Measurements from ENCODE around the gene DGKD. TPM values are rescaled to one million over a fixed set of nuclear protein-coding genes. Genes with fewer than 3 reads are reported as not detected.
"Not testable (repeated sequence)": the region's sequence is repeated elsewhere in the genome, so short reads cannot be mapped to it uniquely, and the experiment has no call there.

The DGKD gene
- total and polyA plus RNA-seq, 10 of the 15 experiments (the other 5 are each of a cell fraction or from before 2014, with no cell fraction given), result 2.7 to 81.9 (median 27.0) TPM

- H3K4me2 ChIP-seq (ENCODE audit: control insufficient read depth, insufficient read depth), result no peak overlapping the region
- H3K4me1 ChIP-seq (ENCODE audit: control insufficient read depth, insufficient read depth, low read length), result peaks cover 13% of the 10 kb centered on the region
- CTCF ChIA-PET, result interaction anchor here (0.7 to 1.7 kb wide), 4 partner anchors 11 to 71 kb away, joined by 3 to 5 read pairs (median 4); no protein-coding TSS in a partner anchor
- no peak for TF ChIP-seq ZNF207 (IDR thresholded peaks at IDR 0.05; ENCODE audit: borderline replicate concordance)
- SMC1A ChIA-PET (ENCODE audit: uncharacterized antibody, unreplicated experiment), result interaction anchor here (0.7 to 1.1 kb wide), 4 partner anchors 9 to 70 kb away, joined by 3 to 6 read pairs (median 4); no protein-coding TSS in a partner anchor
- no peaks in the 10 kb centered on the region for H3K9me3 ChIP-seq (replicated peaks; ENCODE audit: control insufficient read depth, insufficient read depth, low read length)
- H4K20me1 ChIP-seq (ENCODE audit: control insufficient read depth, insufficient read depth), result no peaks in the 10 kb centered on the region
- H3K79me2 ChIP-seq (ENCODE audit: control insufficient read depth, insufficient read depth, low read length), result peaks cover 10% of the 10 kb centered on the region
- peaks cover 0 to 11% of the 10 kb centered on the region in 2 experiments; a peak in 3 of 4 replicates for H3K36me3 ChIP-seq (ENCODE audit: control insufficient read depth in 2 of 2, insufficient read depth in 2 of 2, low read length in 1 of 2)
- H3K27ac ChIP-seq (ENCODE audit: control insufficient read depth, insufficient read depth), result no peak overlapping the region
- intact Hi-C loops (cut with micrococcal nuclease; ENCODE audit: unreplicated experiment) (no loop called here), in situ Hi-C loops (cut with MboI) (no loop called here)
- no TSS peak for BruUV-seq (replicated peaks)
- no peak overlapping the region for H2AFZ ChIP-seq (ENCODE audit: control insufficient read depth, low read depth, low read length)
- WGBS (ENCODE audit: insufficient coverage, insufficient replicate concordance, low lambda C conversion rate, missing lambda C conversion rate), result over 99% methylated on average over 8 of the region's 8 CpGs
- no peak overlapping the region for H3K4me3 ChIP-seq
- POLR2A ChIA-PET, result no interaction called here
- RAD21 ChIA-PET (ENCODE audit: unreplicated experiment), result no interaction called here
- DNase-seq (ENCODE audit: low read depth, low spot score) (no peak), ATAC-seq (no peak), FAIRE-seq (no peak)
- no peaks in the 10 kb centered on the region for H3K27me3 ChIP-seq (replicated peaks in 1 of 2; ENCODE audit: control insufficient read depth in 2 of 2, insufficient read depth in 2 of 2, low read length in 1 of 2)
- no peak overlapping the region for H3K9ac ChIP-seq (ENCODE audit: control insufficient read depth, insufficient read depth, low read length)
Measured at GRCh38 chr2:233372855-233373254, 18.6 kb downstream of the DGKD start.

- H3K27ac ChIP-seq (ENCODE audit: control insufficient read depth, insufficient read depth), result no peak overlapping the region
- H3K4me1 ChIP-seq (ENCODE audit: control insufficient read depth, insufficient read depth, low read length), result peaks cover 13% of the 10 kb centered on the region
- no peak for ATAC-seq
- ChIA-PET SMC1A (ENCODE audit: uncharacterized antibody, unreplicated experiment) (interaction anchor here (0.6 to 1.1 kb wide), 4 partner anchors 8 to 31 kb away, joined by 3 to 6 read pairs (median 4); no protein-coding TSS in a partner anchor), RAD21 (ENCODE audit: unreplicated experiment) (no interaction called here), POLR2A (no interaction called here), CTCF (interaction anchor here (0.7 to 1.7 kb wide), 5 partner anchors 9 to 70 kb away, joined by 3 to 5 read pairs (median 5); no protein-coding TSS in a partner anchor)
- FAIRE-seq, result no peak
- H3K9ac ChIP-seq (ENCODE audit: control insufficient read depth, insufficient read depth, low read length), result no peak overlapping the region
- intact Hi-C loops (cut with micrococcal nuclease; ENCODE audit: unreplicated experiment) (no loop called here), in situ Hi-C loops (cut with MboI) (no loop called here)
- TF ChIP-seq NR2C1 (IDR thresholded peaks at IDR 0.05), result no peak
- no peak for TF ChIP-seq FOS (IDR thresholded peaks at IDR 0.05; ENCODE audit: borderline replicate concordance, extremely low read depth, insufficient read length)
- no peak for TF ChIP-seq KAT2A (conservative IDR thresholded peaks at IDR 0.05; ENCODE audit: control insufficient read depth, low read depth, low read length)
- no peak for TF ChIP-seq WRNIP1 (IDR thresholded peaks at IDR 0.05; ENCODE audit: borderline replicate concordance, low read depth, low read length)
- no peak for TF ChIP-seq IRF3 (IDR thresholded peaks at IDR 0.05)
- no peak for TF ChIP-seq SMAD1 (IDR thresholded peaks at IDR 0.05; ENCODE audit: low read depth, partially characterized antibody)
- no peak for TF ChIP-seq ZNF217 (IDR thresholded peaks at IDR 0.05)
- TF ChIP-seq ZNF24 (IDR thresholded peaks at IDR 0.05), result no peak
- DNase-seq (ENCODE audit: low read depth, low spot score), result no peak
- H3K79me2 ChIP-seq (ENCODE audit: control insufficient read depth, insufficient read depth, low read length), result peaks cover 10% of the 10 kb centered on the region
- H3K4me2 ChIP-seq (ENCODE audit: control insufficient read depth, insufficient read depth), result no peak overlapping the region
- no peaks in the 10 kb centered on the region for H4K20me1 ChIP-seq (ENCODE audit: control insufficient read depth, insufficient read depth)
- no peaks in the 10 kb centered on the region for H3K27me3 ChIP-seq (replicated peaks in 1 of 2; ENCODE audit: control insufficient read depth in 2 of 2, insufficient read depth in 2 of 2, low read length in 1 of 2)
- H3K9me3 ChIP-seq (replicated peaks; ENCODE audit: control insufficient read depth, insufficient read depth, low read length), result no peaks in the 10 kb centered on the region
- BruUV-seq (replicated peaks), result no TSS peak
- 98% methylated on average over 5 of the region's 5 CpGs for WGBS (ENCODE audit: insufficient coverage, insufficient replicate concordance, low lambda C conversion rate, missing lambda C conversion rate)
- H2AFZ ChIP-seq (ENCODE audit: control insufficient read depth, low read depth, low read length), result no peak overlapping the region
- H3K4me3 ChIP-seq, result no peak overlapping the region
- peaks cover 0 to 11% of the 10 kb centered on the region in 2 experiments; a peak in 3 of 4 replicates for H3K36me3 ChIP-seq (ENCODE audit: control insufficient read depth in 2 of 2, insufficient read depth in 2 of 2, low read length in 1 of 2)
Measured at GRCh38 chr2:233373316-233373715, 19.0 kb downstream of the DGKD start.

- H3K4me2 ChIP-seq (ENCODE audit: control insufficient read depth, insufficient read depth); DNase-seq (ENCODE audit: low read depth, low spot score); POLR2A ChIA-PET; H3K79me2 ChIP-seq (ENCODE audit: control insufficient read depth, insufficient read depth, low read length); RAD21 ChIA-PET (ENCODE audit: unreplicated experiment); intact Hi-C loops (cut with micrococcal nuclease; ENCODE audit: unreplicated experiment); H3K27ac ChIP-seq (ENCODE audit: control insufficient read depth, insufficient read depth); H4K20me1 ChIP-seq (ENCODE audit: control insufficient read depth, insufficient read depth); SMC1A ChIA-PET (ENCODE audit: uncharacterized antibody, unreplicated experiment); H2AFZ ChIP-seq (ENCODE audit: control insufficient read depth, low read depth, low read length); H3K9me3 ChIP-seq (replicated peaks; ENCODE audit: control insufficient read depth, insufficient read depth, low read length); H3K9ac ChIP-seq (ENCODE audit: control insufficient read depth, insufficient read depth, low read length); H3K4me3 ChIP-seq; H3K27me3 ChIP-seq (replicated peaks in 1 of 2; ENCODE audit: control insufficient read depth in 2 of 2, insufficient read depth in 2 of 2, low read length in 1 of 2); in situ Hi-C loops (cut with MboI); FAIRE-seq; BruUV-seq (replicated peaks); ATAC-seq: not testable (repeated sequence)
- Histone ChIP-seq H3K36me3 (ENCODE audit: control insufficient read depth in 2 of 2, insufficient read depth in 2 of 2, low read length in 1 of 2) (peaks cover 0 to 11% of the 10 kb centered on the region in 2 experiments; a peak in 3 of 4 replicates), H3K4me1 (ENCODE audit: control insufficient read depth, insufficient read depth, low read length) (peaks cover 13% of the 10 kb centered on the region)
- WGBS (ENCODE audit: insufficient coverage, insufficient replicate concordance, low lambda C conversion rate, missing lambda C conversion rate), result 93% methylated on average over 11 of the region's 11 CpGs
- CTCF ChIA-PET, result interaction anchor here (1.5 kb wide), 1 partner anchor 44 kb away, joined by 3 read pairs; no protein-coding TSS in a partner anchor
Measured at GRCh38 chr2:233374776-233375175, 20.5 kb downstream of the DGKD start.
